Astrocyte (in vitro differentiated cells and primary cell): ENCODE measurements around the gene SOCS1.

Source experiments
- CTCF ChIP-seq: IDR thresholded peaks from 2 replicates; pipeline ENCODE4 v1.5.1; 2011; ENCODE audit warnings: low read depth, mild to moderate bottlenecking, inconsistent platforms, low read length, moderate library complexity; ENCODE audit not compliant: insufficient read depth
- EZH2 ChIP-seq: IDR thresholded peaks from 2 replicates; pipeline ENCODE4 v1.6.1; 2012; ENCODE audit warnings: mild to moderate bottlenecking, low read length, inconsistent platforms; ENCODE audit not compliant: insufficient read depth

- no peak for TF ChIP-seq CTCF
- TF ChIP-seq EZH2: no peak
Observed at GRCh38 chr16:11278681-11279628, 23.0 kb upstream of the SOCS1 start.
